B cell (primary cell): Measurements from ENCODE around the gene PDE6B.

Experiments
- CTCF ChIP-seq: fragments of 200-600 bp; IDR thresholded peaks from one replicate; pipeline ENCODE4 v1.8.0; 2022; ENCODE audit warnings: antibody characterized with exemption, mild to moderate bottlenecking
- EZH2 ChIP-seq: IDR thresholded peaks from 2 replicates; pipeline ENCODE4 v1.6.1; 2012; ENCODE audit warnings: borderline replicate concordance, low read depth, mild to moderate bottlenecking, moderate library complexity, low read length; ENCODE audit not compliant: insufficient read depth, poor library complexity, severe bottlenecking

GRCh38 chr4:687048-687970 is 61.9 kb downstream of the PDE6B start:
- TF ChIP-seq CTCF, result no peak
- TF ChIP-seq EZH2, result no peak
